Endodermal cell (in vitro differentiated cells): ENCODE data around the gene LRP10. TPM values are rescaled to one million over a fixed set of nuclear protein-coding genes. Genes with fewer than 3 reads are reported as not detected.
A peak's percentile ranks its signal among the peaks of the same experiment; 100 is the strongest.

ENCODE experiments used
- DNase-seq: peaks from one replicate; pipeline ENCODE4 v3.0.0-alpha.2; 2017
- H3K27ac ChIP-seq: 2 replicates; pipeline ENCODE4 v1.5.1; 2013; ENCODE audit warnings: mild to moderate bottlenecking, low read depth, low read length, moderate library complexity
- H3K27me3 ChIP-seq: 2 replicates; pipeline ENCODE4 v1.6.1; 2013; ENCODE audit warnings: mild to moderate bottlenecking, low read length, moderate library complexity; ENCODE audit not compliant: insufficient read depth, control insufficient read depth, poor library complexity, severe bottlenecking
- H3K36me3 ChIP-seq: 2 replicates; pipeline ENCODE4 v1.7.0; 2013; ENCODE audit warnings: mild to moderate bottlenecking, low read length, moderate library complexity; ENCODE audit not compliant: control insufficient read depth, insufficient read depth
- H3K4me1 ChIP-seq: one replicate; pipeline ENCODE4 v1.7.0; 2013; ENCODE audit warnings: low read length; ENCODE audit not compliant: control insufficient read depth, insufficient read depth
- H3K4me3 ChIP-seq: 2 replicates; pipeline ENCODE4 v1.5.1; 2013; ENCODE audit warnings: mild to moderate bottlenecking, low read length, moderate library complexity
- H3K9ac ChIP-seq: 2 replicates; pipeline ENCODE4 v1.6.1; 2013; ENCODE audit warnings: mild to moderate bottlenecking, low read length, moderate library complexity; ENCODE audit not compliant: poor library complexity, severe bottlenecking; ENCODE audit errors: extremely low read depth
- H3K9me3 ChIP-seq: 2 replicates; pipeline ENCODE4 v1.6.1; 2013; ENCODE audit warnings: mild to moderate bottlenecking, low read length, moderate library complexity; ENCODE audit not compliant: control insufficient read depth
- H3K27ac Mint-ChIP-seq: 2 replicates; pipeline ENCODE4 v1.8.0; 2020; ENCODE audit warnings: mixed read lengths
- H3K27me3 Mint-ChIP-seq: 2 replicates; pipeline ENCODE4 v1.8.0; 2021; ENCODE audit warnings: mild to moderate bottlenecking, mixed read lengths; ENCODE audit not compliant: insufficient read depth
- H3K36me3 Mint-ChIP-seq: 2 replicates; pipeline ENCODE4 v1.8.0; 2020; ENCODE audit warnings: low read depth, mixed read lengths
- H3K4me1 Mint-ChIP-seq: 2 replicates; pipeline ENCODE4 v1.8.0; 2020; ENCODE audit warnings: mixed read lengths
- H3K4me3 Mint-ChIP-seq: 2 replicates; pipeline ENCODE4 v1.8.0; 2020; ENCODE audit warnings: mild to moderate bottlenecking, moderate library complexity, mixed read lengths
- H3K9me3 Mint-ChIP-seq: 2 replicates; pipeline ENCODE4 v1.8.0; 2020; ENCODE audit warnings: mild to moderate bottlenecking, mixed read lengths
- CTCF ChIP-seq: fragments of 200-600 bp; sonication (generic); conservative IDR thresholded peaks from 2 replicates; pipeline ENCODE4 v1.5.0; 2021; ENCODE audit warnings: antibody characterized with exemption, mild to moderate bottlenecking
- WGBS, 2 experiments: methylation state at CpG; one replicate each; pipeline versions ENCODE4 v1.1.5 to v1.1.7; 2013; ENCODE audit warnings: missing lambda C conversion rate in 2 of 2, mixed read lengths in 1 of 2; ENCODE audit not compliant: insufficient coverage in 1 of 2, insufficient read length in 1 of 2; 5-methylcytosine and 5-hydroxymethylcytosine counted together
- total RNA-seq, 2 donors: library from RNA; stranded (reverse); fragmentation: NEBNext Ultra II Directional in 1 of 2; extraction: Animal tissue kit (Norgen Biotek cat#: 25700) in 1 of 2; gene quantifications; 2 replicates in 1 of 2; 3 replicates in 1 of 2; pipeline ENCODE4 v1.2.1, GENCODE V29; 2021

Gene LRP10
- total RNA-seq, 2 donors from 2014 or later: 28.9 to 41.5 TPM

DNA sequence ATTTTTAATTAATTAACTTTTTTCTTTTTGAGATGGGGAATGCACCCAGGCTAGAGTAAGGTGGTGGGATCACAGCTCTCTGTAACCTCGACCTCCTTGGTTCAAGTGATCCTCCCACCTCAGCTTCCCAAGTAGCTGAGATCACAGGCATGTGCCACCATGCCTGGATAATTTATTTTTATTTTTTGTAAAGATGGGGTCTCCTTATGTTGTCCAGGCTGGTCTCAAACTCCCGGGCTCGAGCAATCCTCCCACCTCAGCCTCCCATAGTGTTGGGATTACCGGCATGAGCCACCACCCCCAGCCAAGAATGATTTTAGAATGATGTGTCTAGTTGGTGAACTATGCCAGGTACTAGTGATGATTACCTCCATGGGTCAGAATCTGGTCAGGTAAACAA is 6.6 kb upstream of the LRP10 start:
- H3K9me3 Mint-ChIP-seq: no peaks in the 10 kb centered on the region
- H3K4me1 Mint-ChIP-seq: peaks cover 2% of the 10 kb centered on the region
- peak overlapping the region; percentile 27 for H3K27ac Mint-ChIP-seq
- no peak for DNase-seq
- TF ChIP-seq CTCF: no peak
- Histone ChIP-seq H3K27me3 (no peaks in the 10 kb centered on the region), H3K36me3 (no peaks in the 10 kb centered on the region), H3K4me3 (no peak overlapping the region), H3K27ac (no peak overlapping the region), H3K9me3 (no peaks in the 10 kb centered on the region), H3K9ac (no peak overlapping the region), H3K4me1 (no peaks in the 10 kb centered on the region)
- WGBS, 2 experiments: 92 to 94% methylated on average over 4 of the region's 4 CpGs
- H3K4me3 Mint-ChIP-seq: no peak overlapping the region
- no peaks in the 10 kb centered on the region for H3K27me3 Mint-ChIP-seq
- H3K36me3 Mint-ChIP-seq: no peaks in the 10 kb centered on the region

- no peaks in the 10 kb centered on the region for H3K36me3 ChIP-seq
- Mint-ChIP-seq H3K27ac (peak overlapping the region; percentile 27), H3K4me1 (peaks cover 6% of the 10 kb centered on the region), H3K36me3 (no peaks in the 10 kb centered on the region), H3K9me3 (no peaks in the 10 kb centered on the region), H3K27me3 (no peaks in the 10 kb centered on the region), H3K4me3 (no peak overlapping the region)
- H3K27me3 ChIP-seq: no peaks in the 10 kb centered on the region
- H3K27ac ChIP-seq: no peak overlapping the region
- no peaks in the 10 kb centered on the region for H3K9me3 ChIP-seq
- no peak overlapping the region for H3K4me3 ChIP-seq
- H3K9ac ChIP-seq: no peak overlapping the region
- 78 to 100% methylated on average over 1 to 5 of the region's 6 CpGs for WGBS, 2 experiments
- H3K4me1 ChIP-seq: no peaks in the 10 kb centered on the region
- DNase-seq: peak; percentile 95
- peak; percentile 86 for TF ChIP-seq CTCF
Observed at GRCh38 chr14:22865424-22866405, 5.8 kb upstream of the LRP10 start.

DNA sequence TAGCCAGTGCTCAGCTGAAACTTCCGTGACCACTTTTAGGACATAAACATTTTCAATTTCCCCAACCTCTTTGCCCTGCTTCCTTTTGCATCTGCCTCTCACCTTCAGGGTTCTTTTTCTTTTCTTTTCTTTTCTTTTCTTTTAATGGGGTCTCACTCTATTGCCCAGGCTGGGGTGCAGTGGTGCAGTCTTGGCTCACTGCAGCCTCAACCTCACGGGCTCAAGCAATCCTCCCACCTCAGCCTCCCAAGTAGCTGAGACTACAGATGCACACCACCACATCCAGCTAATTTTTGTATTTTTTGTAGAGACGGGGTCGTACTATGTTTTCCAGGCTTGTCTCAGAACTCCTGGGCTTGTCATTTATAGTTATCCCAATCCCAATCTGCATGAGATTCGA is 4.7 kb upstream of the LRP10 start:
- TF ChIP-seq CTCF: no peak
- no peak overlapping the region for H3K4me3 Mint-ChIP-seq
- H3K27ac Mint-ChIP-seq: no peak overlapping the region
- H3K27me3 Mint-ChIP-seq: no peaks in the 10 kb centered on the region
- DNase-seq: no peak
- no peaks in the 10 kb centered on the region for H3K4me1 ChIP-seq
- no peaks in the 10 kb centered on the region for H3K9me3 ChIP-seq
- H3K9ac ChIP-seq: no peak overlapping the region
- H3K9me3 Mint-ChIP-seq: no peaks in the 10 kb centered on the region
- no peaks in the 10 kb centered on the region for H3K36me3 ChIP-seq
- no peak overlapping the region for H3K4me3 ChIP-seq
- WGBS, 2 experiments: 97% methylated on average over 5 of the region's 5 CpGs
- no peak overlapping the region for H3K27ac ChIP-seq
- no peaks in the 10 kb centered on the region for H3K36me3 Mint-ChIP-seq
- peaks cover 12% of the 10 kb centered on the region for H3K4me1 Mint-ChIP-seq
- no peaks in the 10 kb centered on the region for H3K27me3 ChIP-seq
